K562 (cell line): ENCODE measurements around the gene CTDSPL. TPM values are rescaled to one million over a fixed set of nuclear protein-coding genes. Genes with fewer than 3 reads are reported as not detected.
A peak's percentile ranks its signal among the peaks of the same experiment; 100 is the strongest.

Source experiments
- BMI1 ChIP-seq: fragments of 150-350 bp; IDR thresholded peaks from 2 replicates; pipeline ENCODE4 v1.6.1; 2014; ENCODE audit warnings: low read length
- COPS2 ChIP-seq: fragments of 450-650 bp; conservative IDR thresholded peaks from 2 replicates; pipeline ENCODE4 v1.6.1; 2016; ENCODE audit warnings: mild to moderate bottlenecking, moderate library complexity
- POLR2AphosphoS5 ChIP-seq: IDR thresholded peaks from 2 replicates; pipeline ENCODE4 v1.6.1; 2011; ENCODE audit warnings: mild to moderate bottlenecking, low read depth, low read length, moderate library complexity; ENCODE audit not compliant: control insufficient read depth, insufficient read depth
- REST ChIP-seq, 2 experiments: fragments of 450-650 bp; formaldehyde crosslinking in 1 of 2; IDR thresholded peaks; 2 replicates each; pipeline versions ENCODE4 v1.4.0 to v1.6.1; 2014 to 2020; ENCODE audit warnings: mild to moderate bottlenecking in 2 of 2, borderline replicate concordance in 1 of 2, low read depth in 1 of 2
- SMAD1 ChIP-seq: fragments of 150-350 bp; IDR thresholded peaks from 2 replicates; pipeline ENCODE4 v1.6.1; 2014; ENCODE audit warnings: low read length, low read depth; ENCODE audit not compliant: partially characterized antibody
- ZNF586 ChIP-seq: fragments of 450-650 bp; formaldehyde crosslinking; conservative IDR thresholded peaks from 2 replicates; pipeline ENCODE4 v1.4.0; 2020; ENCODE audit warnings: mild to moderate bottlenecking, moderate library complexity
- polyA plus RNA-seq, 8 experiments: library from polyadenylated mRNA; depleted of rRNA in 4 of 8; stranded (reverse) in 5 of 8; unstranded in 3 of 8; fragments of >200 nt; fragmentation: Nextera tagmentation in 2 of 8; fragmentation: Illumina TruSeq in 1 of 8; extraction: Ambion mirVana in 2 of 8; extraction: Trizol in 1 of 8; gene quantifications; 2 replicates each; pipeline versions ENCODE4 v1.2.1 to v1.2.3, GENCODE V29; 2011 to 2014; ENCODE audit warnings: inconsistent platforms in 1 of 8, missing spikeins in 1 of 8
- total RNA-seq, 7 experiments: library from RNA; depleted of rRNA in 6 of 7; stranded (reverse); fragments of >200 nt in 6 of 7; fragmentation: Illumina TruSeq in 2 of 7; extraction: Trizol in 2 of 7; gene quantifications; 2 replicates each; pipeline versions ENCODE4 v1.2.1 to v1.2.3, GENCODE V29; 2011 to 2021; ENCODE audit warnings: low replicate concordance in 1 of 7
- TF ChIP-seq, protein P1 (sequence below): sonication (generic); formaldehyde crosslinking; IDR thresholded peaks from 2 replicates; pipeline ENCODE4 v1.8.1; 2022; ENCODE audit warnings: missing genetic modification reagents
- TF ChIP-seq, protein P2 (sequence below): fragments of 150-350 bp; conservative IDR thresholded peaks from 2 replicates; pipeline ENCODE4 v1.6.1; 2014; ENCODE audit warnings: low read length
- TF ChIP-seq, protein P3 (sequence below): fragments of 250-450 bp; sonication (Bioruptor Pico); IDR thresholded peaks from 2 replicates; pipeline ENCODE4 v1.8.0; 2021; ENCODE audit warnings: moderate library complexity, mild to moderate bottlenecking, inconsistent platforms

CTDSPL gene
- total and polyA plus RNA-seq, 9 of the 15 experiments (the other 6 are each of a cell fraction or from before 2014, with no cell fraction given), result 5.1 to 19.3 (median 11.3) TPM

GRCh38 chr3:37824090-37824953 lies 37.4 kb upstream of the CTDSPL start (continued):
- TF ChIP-seq, protein P1, sequence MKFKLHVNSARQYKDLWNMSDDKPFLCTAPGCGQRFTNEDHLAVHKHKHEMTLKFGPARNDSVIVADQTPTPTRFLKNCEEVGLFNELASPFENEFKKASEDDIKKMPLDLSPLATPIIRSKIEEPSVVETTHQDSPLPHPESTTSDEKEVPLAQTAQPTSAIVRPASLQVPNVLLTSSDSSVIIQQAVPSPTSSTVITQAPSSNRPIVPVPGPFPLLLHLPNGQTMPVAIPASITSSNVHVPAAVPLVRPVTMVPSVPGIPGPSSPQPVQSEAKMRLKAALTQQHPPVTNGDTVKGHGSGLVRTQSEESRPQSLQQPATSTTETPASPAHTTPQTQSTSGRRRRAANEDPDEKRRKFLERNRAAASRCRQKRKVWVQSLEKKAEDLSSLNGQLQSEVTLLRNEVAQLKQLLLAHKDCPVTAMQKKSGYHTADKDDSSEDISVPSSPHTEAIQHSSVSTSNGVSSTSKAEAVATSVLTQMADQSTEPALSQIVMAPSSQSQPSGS, result no peak
- TF ChIP-seq, protein P2, sequence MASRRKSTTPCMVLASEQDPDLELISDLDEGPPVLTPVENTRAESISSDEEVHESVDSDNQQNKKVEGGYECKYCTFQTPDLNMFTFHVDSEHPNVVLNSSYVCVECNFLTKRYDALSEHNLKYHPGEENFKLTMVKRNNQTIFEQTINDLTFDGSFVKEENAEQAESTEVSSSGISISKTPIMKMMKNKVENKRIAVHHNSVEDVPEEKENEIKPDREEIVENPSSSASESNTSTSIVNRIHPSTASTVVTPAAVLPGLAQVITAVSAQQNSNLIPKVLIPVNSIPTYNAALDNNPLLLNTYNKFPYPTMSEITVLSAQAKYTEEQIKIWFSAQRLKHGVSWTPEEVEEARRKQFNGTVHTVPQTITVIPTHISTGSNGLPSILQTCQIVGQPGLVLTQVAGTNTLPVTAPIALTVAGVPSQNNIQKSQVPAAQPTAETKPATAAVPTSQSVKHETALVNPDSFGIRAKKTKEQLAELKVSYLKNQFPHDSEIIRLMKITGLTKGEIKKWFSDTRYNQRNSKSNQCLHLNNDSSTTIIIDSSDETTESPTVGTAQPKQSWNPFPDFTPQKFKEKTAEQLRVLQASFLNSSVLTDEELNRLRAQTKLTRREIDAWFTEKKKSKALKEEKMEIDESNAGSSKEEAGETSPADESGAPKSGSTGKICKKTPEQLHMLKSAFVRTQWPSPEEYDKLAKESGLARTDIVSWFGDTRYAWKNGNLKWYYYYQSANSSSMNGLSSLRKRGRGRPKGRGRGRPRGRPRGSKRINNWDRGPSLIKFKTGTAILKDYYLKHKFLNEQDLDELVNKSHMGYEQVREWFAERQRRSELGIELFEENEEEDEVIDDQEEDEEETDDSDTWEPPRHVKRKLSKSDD, result no peak
- peak; percentile 80 for TF ChIP-seq BMI1
- TF ChIP-seq REST (IDR thresholded peaks at IDR 0.05; ENCODE audit: borderline replicate concordance), result no peak
- TF ChIP-seq REST (CRISPR knock-in tag; IDR thresholded peaks at IDR 0.05; ENCODE audit: low read depth), result 0 out of 2 replicates have a peak, but pooled peaks have one; percentile 72
- TF ChIP-seq, protein P3, sequence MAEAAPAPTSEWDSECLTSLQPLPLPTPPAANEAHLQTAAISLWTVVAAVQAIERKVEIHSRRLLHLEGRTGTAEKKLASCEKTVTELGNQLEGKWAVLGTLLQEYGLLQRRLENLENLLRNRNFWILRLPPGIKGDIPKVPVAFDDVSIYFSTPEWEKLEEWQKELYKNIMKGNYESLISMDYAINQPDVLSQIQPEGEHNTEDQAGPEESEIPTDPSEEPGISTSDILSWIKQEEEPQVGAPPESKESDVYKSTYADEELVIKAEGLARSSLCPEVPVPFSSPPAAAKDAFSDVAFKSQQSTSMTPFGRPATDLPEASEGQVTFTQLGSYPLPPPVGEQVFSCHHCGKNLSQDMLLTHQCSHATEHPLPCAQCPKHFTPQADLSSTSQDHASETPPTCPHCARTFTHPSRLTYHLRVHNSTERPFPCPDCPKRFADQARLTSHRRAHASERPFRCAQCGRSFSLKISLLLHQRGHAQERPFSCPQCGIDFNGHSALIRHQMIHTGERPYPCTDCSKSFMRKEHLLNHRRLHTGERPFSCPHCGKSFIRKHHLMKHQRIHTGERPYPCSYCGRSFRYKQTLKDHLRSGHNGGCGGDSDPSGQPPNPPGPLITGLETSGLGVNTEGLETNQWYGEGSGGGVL, result no peak
- no peak for TF ChIP-seq POLR2AphosphoS5
- TF ChIP-seq SMAD1, result no peak
- 0 out of 2 replicates have a peak, but pooled peaks have one; percentile 78 for TF ChIP-seq ZNF586 (CRISPR knock-in tag)
- TF ChIP-seq COPS2, result no peak
